ENCODE data around the gene PPP2R2C. TPM values are rescaled to one million over a fixed set of nuclear protein-coding genes. Genes with fewer than 3 reads are reported as not detected.

The PPP2R2C gene
- total RNA-seq, 1 donor from 2014 or later: 2.2 TPM

DNA sequence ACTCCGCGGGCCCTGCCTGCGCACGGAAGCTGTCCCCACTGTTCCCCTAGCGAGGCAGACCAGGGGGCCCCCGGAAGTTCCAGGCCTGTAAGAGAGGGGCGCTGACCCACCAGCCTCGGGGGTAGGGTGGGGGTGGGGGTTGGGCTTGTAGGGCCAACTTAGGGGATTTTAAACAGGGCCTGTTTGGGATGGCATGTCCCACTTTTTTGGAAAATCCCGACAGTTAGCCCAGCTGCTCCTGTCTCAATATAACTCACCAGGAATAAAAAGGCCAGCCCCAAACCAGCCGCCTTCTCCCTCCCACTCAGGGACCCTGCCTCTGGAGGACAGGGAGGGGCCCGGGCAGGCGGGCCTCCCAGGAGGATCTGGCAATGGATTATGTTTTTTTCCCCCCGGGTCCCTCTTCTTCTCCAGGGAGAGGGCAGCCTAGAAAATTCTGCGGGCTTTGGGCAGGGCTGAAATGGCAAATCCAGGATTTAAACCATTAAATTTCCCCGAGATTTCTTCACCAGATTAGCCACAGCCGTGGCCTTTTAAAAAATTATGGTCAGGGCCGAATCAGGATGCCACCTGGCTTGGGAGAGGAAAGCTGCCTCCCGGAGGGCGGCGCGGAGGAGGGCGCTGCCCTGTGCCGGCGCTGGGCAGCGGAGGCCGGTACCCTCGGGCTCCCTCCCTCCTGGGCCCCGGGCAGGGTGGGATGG lies 957 bp downstream of the PPP2R2C start:
- H3K9me3 ChIP-seq: no peaks in the 10 kb centered on the region
- DNase-seq (ENCODE audit: low spot score in 2 of 2): peak in 1 of 2 donors; percentile 30
- TF ChIP-seq, protein P1, sequence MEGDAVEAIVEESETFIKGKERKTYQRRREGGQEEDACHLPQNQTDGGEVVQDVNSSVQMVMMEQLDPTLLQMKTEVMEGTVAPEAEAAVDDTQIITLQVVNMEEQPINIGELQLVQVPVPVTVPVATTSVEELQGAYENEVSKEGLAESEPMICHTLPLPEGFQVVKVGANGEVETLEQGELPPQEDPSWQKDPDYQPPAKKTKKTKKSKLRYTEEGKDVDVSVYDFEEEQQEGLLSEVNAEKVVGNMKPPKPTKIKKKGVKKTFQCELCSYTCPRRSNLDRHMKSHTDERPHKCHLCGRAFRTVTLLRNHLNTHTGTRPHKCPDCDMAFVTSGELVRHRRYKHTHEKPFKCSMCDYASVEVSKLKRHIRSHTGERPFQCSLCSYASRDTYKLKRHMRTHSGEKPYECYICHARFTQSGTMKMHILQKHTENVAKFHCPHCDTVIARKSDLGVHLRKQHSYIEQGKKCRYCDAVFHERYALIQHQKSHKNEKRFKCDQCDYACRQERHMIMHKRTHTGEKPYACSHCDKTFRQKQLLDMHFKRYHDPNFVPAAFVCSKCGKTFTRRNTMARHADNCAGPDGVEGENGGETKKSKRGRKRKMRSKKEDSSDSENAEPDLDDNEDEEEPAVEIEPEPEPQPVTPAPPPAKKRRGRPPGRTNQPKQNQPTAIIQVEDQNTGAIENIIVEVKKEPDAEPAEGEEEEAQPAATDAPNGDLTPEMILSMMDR (IDR thresholded peaks at IDR 0.05): no peak
- peak overlapping the region; percentile 59 to 76 for H3K4me3 ChIP-seq
- H3K36me3 ChIP-seq: no peaks in the 10 kb centered on the region
- peaks cover 0 to 10% of the 10 kb centered on the region in 2 donors for H3K4me1 ChIP-seq
- H3K27me3 ChIP-seq: peaks cover 9% of the 10 kb centered on the region
- intact Hi-C loops (cut with DNase I): no loop called here
- no peak overlapping the region for H3K27ac ChIP-seq

GRCh38 chr4:6470502-6471306 lies 1.7 kb downstream of the PPP2R2C start:
- H3K36me3 ChIP-seq: no peaks in the 10 kb centered on the region
- DNase-seq (ENCODE audit: low spot score in 2 of 2): peak in 1 of 2 donors; percentile 61
- H3K27me3 ChIP-seq: peaks cover 9% of the 10 kb centered on the region
- H3K4me1 ChIP-seq: peaks cover 0 to 10% of the 10 kb centered on the region in 2 donors
- TF ChIP-seq, protein P1 (IDR thresholded peaks at IDR 0.05): no peak
- peak overlapping the region; percentile 59 to 76 for H3K4me3 ChIP-seq
- no peaks in the 10 kb centered on the region for H3K9me3 ChIP-seq
- H3K27ac ChIP-seq: no peak overlapping the region
- intact Hi-C loops (cut with DNase I): no loop called here

DNA sequence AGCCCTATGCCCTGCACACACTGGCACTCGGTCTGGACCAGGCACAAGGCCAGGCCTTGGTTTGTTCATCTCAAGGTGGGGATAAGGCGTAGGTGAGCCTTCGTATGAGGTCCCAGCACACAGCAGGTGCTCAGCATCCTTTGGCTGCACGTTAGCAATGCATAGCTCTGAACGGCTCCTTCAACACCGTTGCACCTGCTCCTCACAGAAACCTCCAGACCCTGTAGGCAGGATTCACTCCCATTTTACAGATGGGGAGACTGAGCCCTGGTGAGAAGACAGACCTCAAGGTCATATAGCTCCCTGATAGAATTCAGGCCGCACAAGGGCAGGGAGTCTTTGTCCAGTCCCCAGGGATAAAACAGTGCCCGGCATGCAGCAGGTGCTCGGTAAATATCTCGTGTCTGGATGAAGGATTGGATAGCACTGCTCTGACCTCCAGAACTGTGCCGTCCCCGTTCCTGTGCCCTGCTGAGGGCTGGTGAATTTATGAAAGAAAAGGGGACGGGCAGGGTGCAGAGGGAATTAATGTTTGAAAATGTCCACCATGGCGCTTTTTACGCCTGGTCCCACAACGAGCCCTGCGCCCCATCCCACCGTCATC lies 2.4 kb downstream of the PPP2R2C start:
- Histone ChIP-seq H3K27me3 (peaks cover 9% of the 10 kb centered on the region), H3K4me3 (peak overlapping the region; percentile 59 to 76), H3K27ac (no peak overlapping the region), H3K9me3 (no peaks in the 10 kb centered on the region), H3K36me3 (no peaks in the 10 kb centered on the region), H3K4me1 (peaks cover 0 to 10% of the 10 kb centered on the region in 2 donors)
- intact Hi-C loops (cut with DNase I): no loop called here
- DNase-seq (ENCODE audit: low spot score in 2 of 2): peak in 1 of 2 donors; percentile 34
- TF ChIP-seq, protein P1 (IDR thresholded peaks at IDR 0.05): no peak

GRCh38 chr4:6469144-6469543 lies 3.3 kb downstream of the PPP2R2C start:
- Histone ChIP-seq H3K27me3 (peaks cover 9% of the 10 kb centered on the region), H3K4me3 (no peak overlapping the region), H3K9me3 (no peaks in the 10 kb centered on the region), H3K27ac (no peak overlapping the region), H3K4me1 (peaks cover 0 to 10% of the 10 kb centered on the region in 2 donors), H3K36me3 (no peaks in the 10 kb centered on the region)
- TF ChIP-seq, protein P1 (IDR thresholded peaks at IDR 0.05): no peak
- intact Hi-C loops (cut with DNase I): no loop called here
- DNase-seq (ENCODE audit: low spot score in 2 of 2): peak in 1 of 2 donors; percentile 34

GRCh38 chr4:6468376-6468775 lies 4.0 kb downstream of the PPP2R2C start:
- Histone ChIP-seq H3K27ac (no peak overlapping the region), H3K36me3 (no peaks in the 10 kb centered on the region), H3K27me3 (peaks cover 9% of the 10 kb centered on the region), H3K4me3 (no peak overlapping the region), H3K4me1 (peaks cover 0 to 10% of the 10 kb centered on the region in 2 donors), H3K9me3 (no peaks in the 10 kb centered on the region)
- intact Hi-C loops (cut with DNase I): no loop called here
- DNase-seq (ENCODE audit: low spot score in 2 of 2): peak in 1 of 2 donors; percentile 42
- TF ChIP-seq, protein P1 (IDR thresholded peaks at IDR 0.05): no peak

Data from ascending aorta (tissue), 2 donors.